Caco-2 (cell line): ENCODE data around the gene GPR137. TPM values are rescaled to one million over a fixed set of nuclear protein-coding genes. Genes with fewer than 3 reads are reported as not detected.
A peak's percentile ranks its signal among the peaks of the same experiment; 100 is the strongest.

Experiments used
- BruUV-seq: library from RNA; stranded (reverse); fragments of 400-500 nt; replicated peaks from 2 replicates; lab custom pipeline; 2021; lab: Mats Ljungman, UMichigan
- CTCF ChIA-PET: fragments of 300-600 bp; sonication (Branson Sonifier 250); formaldehyde crosslinking; loops from one replicate; lab custom pipeline; 2022; ENCODE audit warnings: antibody characterized with exemption; lab: Charles Lee
- POLR2A ChIA-PET: fragments of 300-600 bp; sonication (Branson Sonifier 250); formaldehyde crosslinking; loops from one replicate; lab custom pipeline; 2022; ENCODE audit warnings: antibody characterized with exemption; lab: Charles Lee
- DNase-seq, 2 experiments: peaks; one replicate each; pipeline versions ENCODE4 v3.0.0 to v3.0.0-alpha.2; 2020 to 2022
- H3K27me3 ChIP-seq: replicated peaks from 2 replicates; pipeline ENCODE4 v1.6.0; 2011; ENCODE audit warnings: low read length; ENCODE audit not compliant: control insufficient read depth, insufficient read depth
- H3K36me3 ChIP-seq: 2 replicates; pipeline ENCODE4 v1.5.1; 2011; ENCODE audit warnings: low read length; ENCODE audit not compliant: control insufficient read depth, insufficient read depth
- H3K4me1 ChIP-seq: fragments of 250-450 bp; sonication (Bioruptor Pico); 2 replicates; pipeline ENCODE4 v1.5.1; 2020; ENCODE audit warnings: mild to moderate bottlenecking
- H3K4me3 ChIP-seq: 2 replicates; pipeline ENCODE4 v1.5.1; 2011; ENCODE audit warnings: low read depth, mild to moderate bottlenecking, control low read depth, low read length
- H3K9me3 ChIP-seq: fragments of 250-450 bp; sonication (Bioruptor Pico); 2 replicates; pipeline ENCODE4 v1.5.1; 2020; ENCODE audit warnings: mild to moderate bottlenecking, moderate library complexity
- H3K27ac Mint-ChIP-seq: one replicate; pipeline ENCODE4 v1.8.0; 2022; ENCODE audit warnings: mixed read lengths; ENCODE audit not compliant: unreplicated experiment
- H3K27me3 Mint-ChIP-seq: one replicate; pipeline ENCODE4 v1.8.0; 2022; ENCODE audit warnings: mixed read lengths; ENCODE audit not compliant: insufficient read depth, unreplicated experiment
- H3K36me3 Mint-ChIP-seq: one replicate; pipeline ENCODE4 v1.8.0; 2022; ENCODE audit warnings: mild to moderate bottlenecking, mixed read lengths; ENCODE audit not compliant: insufficient read depth, unreplicated experiment
- H3K4me1 Mint-ChIP-seq: one replicate; pipeline ENCODE4 v1.8.0; 2022; ENCODE audit warnings: low read depth, mixed read lengths; ENCODE audit not compliant: unreplicated experiment
- H3K4me3 Mint-ChIP-seq: one replicate; pipeline ENCODE4 v1.8.0; 2022; ENCODE audit warnings: mild to moderate bottlenecking, moderate library complexity, mixed read lengths; ENCODE audit not compliant: unreplicated experiment
- H3K9me3 Mint-ChIP-seq: one replicate; pipeline ENCODE4 v1.8.0; 2022; ENCODE audit warnings: mixed read lengths; ENCODE audit not compliant: unreplicated experiment
- intact Hi-C: fragments of 100-400 bp; cut with micrococcal nuclease; formaldehyde crosslinking; loops from one replicate; pipeline ENCODE4 v1.10.0; 2022; ENCODE audit not compliant: unreplicated experiment
- total RNA-seq: library from RNA; stranded (reverse); gene quantifications from 2 replicates; pipeline ENCODE4 v1.2.3, GENCODE V29; 2022
- TF ChIP-seq, protein P1 (sequence below), 2 experiments: fragments of 200-600 bp in 1 of 2; IDR thresholded peaks; 1 replicate in 1 of 2; 2 replicates in 1 of 2; pipeline versions ENCODE4 v1.5.1 to v1.8.0; 2011 to 2022; ENCODE audit warnings: antibody characterized with exemption in 1 of 2, control low read depth in 1 of 2, inconsistent platforms in 1 of 2, low read depth in 1 of 2, low read length in 1 of 2, mild to moderate bottlenecking in 1 of 2, moderate library complexity in 1 of 2; ENCODE audit not compliant: insufficient read depth in 1 of 2, severe bottlenecking in 1 of 2, unreplicated experiment in 1 of 2

Gene GPR137
- total RNA-seq, 1 experiment from 2014 or later: 58.5 TPM

DNA sequence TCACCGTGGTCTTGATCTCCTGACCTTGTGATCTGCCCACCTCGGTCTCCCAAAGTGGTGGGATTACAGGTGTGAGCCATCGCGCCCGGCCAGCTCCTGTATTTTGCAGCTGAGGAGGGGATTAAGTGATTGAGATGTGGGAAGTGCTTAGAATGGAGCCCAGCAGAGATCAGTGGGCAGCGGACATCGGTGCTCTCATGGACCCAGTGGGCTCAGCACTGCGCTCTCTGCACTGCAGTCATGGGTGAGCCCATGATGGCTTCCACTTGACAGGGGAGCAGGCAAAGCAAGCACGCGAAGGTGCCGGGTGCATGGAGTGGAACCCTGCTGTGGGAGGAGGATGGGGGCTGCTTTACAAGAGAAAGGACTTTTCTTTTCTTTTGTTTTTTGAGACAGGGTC is 45.2 kb downstream of the GPR137 start:
- CTCF ChIA-PET: interaction anchor here (0.8 to 3.1 kb wide), 7 partner anchors 10 to 60 kb away, joined by 3 to 24 read pairs (median 4); partner anchors contain the start of genes PRDX5, RPS6KA4 and TRMT112
- POLR2A ChIA-PET: interaction anchor here (3.0 kb wide), 1 partner anchor 13 kb away, joined by 13 read pairs; the partner anchor contains the start of genes PRDX5 and TRMT112
- no peak overlapping the region for H3K4me3 Mint-ChIP-seq
- Histone ChIP-seq H3K9me3 (no peaks in the 10 kb centered on the region), H3K36me3 (no peaks in the 10 kb centered on the region), H3K4me3 (no peak overlapping the region), H3K27me3 (no peaks in the 10 kb centered on the region), H3K4me1 (peaks cover 5% of the 10 kb centered on the region; the same call in 1 of the 2 replicates)
- DNase-seq: no peak
- H3K9me3 Mint-ChIP-seq: no peaks in the 10 kb centered on the region
- no peak overlapping the region for H3K27ac Mint-ChIP-seq
- BruUV-seq: no TSS peak
- TF ChIP-seq, protein P1, sequence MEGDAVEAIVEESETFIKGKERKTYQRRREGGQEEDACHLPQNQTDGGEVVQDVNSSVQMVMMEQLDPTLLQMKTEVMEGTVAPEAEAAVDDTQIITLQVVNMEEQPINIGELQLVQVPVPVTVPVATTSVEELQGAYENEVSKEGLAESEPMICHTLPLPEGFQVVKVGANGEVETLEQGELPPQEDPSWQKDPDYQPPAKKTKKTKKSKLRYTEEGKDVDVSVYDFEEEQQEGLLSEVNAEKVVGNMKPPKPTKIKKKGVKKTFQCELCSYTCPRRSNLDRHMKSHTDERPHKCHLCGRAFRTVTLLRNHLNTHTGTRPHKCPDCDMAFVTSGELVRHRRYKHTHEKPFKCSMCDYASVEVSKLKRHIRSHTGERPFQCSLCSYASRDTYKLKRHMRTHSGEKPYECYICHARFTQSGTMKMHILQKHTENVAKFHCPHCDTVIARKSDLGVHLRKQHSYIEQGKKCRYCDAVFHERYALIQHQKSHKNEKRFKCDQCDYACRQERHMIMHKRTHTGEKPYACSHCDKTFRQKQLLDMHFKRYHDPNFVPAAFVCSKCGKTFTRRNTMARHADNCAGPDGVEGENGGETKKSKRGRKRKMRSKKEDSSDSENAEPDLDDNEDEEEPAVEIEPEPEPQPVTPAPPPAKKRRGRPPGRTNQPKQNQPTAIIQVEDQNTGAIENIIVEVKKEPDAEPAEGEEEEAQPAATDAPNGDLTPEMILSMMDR (IDR thresholded peaks at IDR 0.05; ENCODE audit: insufficient read depth in 1 of 2, low read depth in 1 of 2, low read length in 1 of 2, severe bottlenecking in 1 of 2, unreplicated experiment in 1 of 2): no peak
- H3K4me1 Mint-ChIP-seq: peaks cover 12% of the 10 kb centered on the region
- intact Hi-C loops: no loop called here
- H3K36me3 Mint-ChIP-seq: peaks cover 4% of the 10 kb centered on the region
- H3K27me3 Mint-ChIP-seq: no peaks in the 10 kb centered on the region

DNA sequence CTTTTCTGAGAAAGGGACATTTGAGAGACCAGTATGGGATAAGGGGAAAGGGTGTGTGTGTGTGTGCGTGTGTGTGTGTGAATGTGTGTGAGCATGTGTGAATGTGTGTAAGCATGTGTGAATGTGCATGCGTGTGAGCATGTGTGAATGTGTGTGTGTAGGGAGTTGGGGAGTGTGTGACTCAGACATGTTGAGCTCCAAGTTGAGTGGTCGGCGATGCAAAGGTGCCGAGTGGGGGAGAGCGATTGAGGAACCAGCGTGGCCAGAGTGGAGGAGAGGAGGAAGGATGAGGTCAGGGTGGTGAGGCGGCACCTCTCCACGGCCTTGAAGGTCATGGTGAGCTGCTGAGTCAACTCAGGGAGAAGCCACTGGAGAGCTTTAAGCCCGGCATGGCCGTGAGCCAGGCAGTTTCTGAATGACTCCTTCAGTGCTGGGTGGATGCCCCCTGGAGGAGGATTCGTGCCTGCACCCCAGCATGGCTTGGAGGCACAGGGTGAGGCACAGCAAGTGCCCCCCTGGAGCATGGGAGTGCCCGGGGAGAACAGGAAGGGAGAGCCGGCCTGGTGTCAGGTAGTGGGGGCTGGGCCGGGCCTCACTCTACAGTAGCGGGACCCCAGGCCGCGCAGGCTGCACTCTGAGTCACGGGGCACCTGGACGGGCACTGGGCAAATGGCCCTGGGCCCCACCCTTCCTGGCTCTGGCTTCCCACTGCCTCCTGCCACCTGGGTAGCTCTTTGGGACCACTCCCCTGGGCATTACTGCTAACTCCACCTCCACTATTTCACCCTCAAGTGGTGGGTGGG is 46.1 kb downstream of the GPR137 start:
- ChIA-PET POLR2A (interaction anchor here (3.0 kb wide), 1 partner anchor 14 kb away, joined by 13 read pairs; the partner anchor contains the start of genes PRDX5 and TRMT112), CTCF (interaction anchor here (0.6 to 3.1 kb wide), 8 partner anchors 9 to 1559 kb away, joined by 3 to 24 read pairs (median 4); partner anchors contain the start of genes CCDC85B, PRDX5, RPS6KA4 and TRMT112)
- H3K9me3 Mint-ChIP-seq: no peaks in the 10 kb centered on the region
- Histone ChIP-seq H3K36me3 (no peaks in the 10 kb centered on the region), H3K9me3 (no peaks in the 10 kb centered on the region), H3K27me3 (no peaks in the 10 kb centered on the region), H3K4me1 (peaks cover 5% of the 10 kb centered on the region; the same call in 1 of the 2 replicates), H3K4me3 (no peak overlapping the region)
- no peaks in the 10 kb centered on the region for H3K27me3 Mint-ChIP-seq
- H3K4me1 Mint-ChIP-seq: peaks cover 12% of the 10 kb centered on the region
- no peak overlapping the region for H3K27ac Mint-ChIP-seq
- intact Hi-C loops: no loop called here
- H3K36me3 Mint-ChIP-seq: peaks cover 4% of the 10 kb centered on the region
- no TSS peak for BruUV-seq
- TF ChIP-seq, protein P1 (IDR thresholded peaks at IDR 0.05; ENCODE audit: insufficient read depth in 1 of 2, low read depth in 1 of 2, low read length in 1 of 2, severe bottlenecking in 1 of 2, unreplicated experiment in 1 of 2): peak; percentile 17 to 20
- H3K4me3 Mint-ChIP-seq: no peak overlapping the region
- peak; percentile 42 to 55 for DNase-seq

DNA sequence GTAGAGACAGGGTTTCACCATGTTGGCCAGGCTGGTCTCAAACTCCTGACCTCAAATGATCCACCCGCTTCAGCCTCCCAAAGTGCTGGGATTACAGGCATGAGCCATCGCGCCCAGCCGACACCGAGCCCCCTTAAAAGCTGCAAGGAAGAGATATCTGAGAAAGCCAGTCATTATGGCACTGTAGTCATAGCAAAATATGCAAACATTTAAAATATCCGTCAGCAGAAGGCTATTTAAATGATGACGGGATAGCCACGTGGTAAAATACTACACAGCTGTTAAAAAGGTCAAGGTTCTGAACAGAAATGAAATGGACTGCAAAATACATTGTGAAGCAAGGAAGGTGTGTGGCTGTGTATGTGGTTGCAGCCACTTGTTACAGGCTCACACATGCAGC is 47.9 kb downstream of the GPR137 start:
- Mint-ChIP-seq H3K4me3 (no peak overlapping the region), H3K27me3 (no peaks in the 10 kb centered on the region), H3K4me1 (peaks cover 12% of the 10 kb centered on the region), H3K27ac (no peak overlapping the region), H3K9me3 (no peaks in the 10 kb centered on the region), H3K36me3 (peaks cover 4% of the 10 kb centered on the region)
- DNase-seq: no peak
- Histone ChIP-seq H3K4me3 (no peak overlapping the region), H3K9me3 (no peaks in the 10 kb centered on the region), H3K4me1 (peaks cover 5% of the 10 kb centered on the region; the same call in 1 of the 2 replicates), H3K36me3 (no peaks in the 10 kb centered on the region), H3K27me3 (no peaks in the 10 kb centered on the region)
- ChIA-PET CTCF (interaction anchor here (3.1 kb wide), 1 partner anchor 16 kb away, joined by 24 read pairs; the partner anchor contains the start of genes PRDX5 and TRMT112), POLR2A (interaction anchor here (0.5 kb wide), 1 partner anchor 38 kb away, joined by 3 read pairs; no protein-coding TSS in a partner anchor)
- TF ChIP-seq, protein P1 (IDR thresholded peaks at IDR 0.05; ENCODE audit: insufficient read depth in 1 of 2, low read depth in 1 of 2, low read length in 1 of 2, severe bottlenecking in 1 of 2, unreplicated experiment in 1 of 2): no peak
- BruUV-seq: no TSS peak
- intact Hi-C loops: no loop called here
